Stimulated activated CD8-positive, alpha-beta memory T cell treated with anti-CD3 and anti-CD28 coated beads, Interleukin-12 subunit alpha, Interleukin-12 subunit beta, amount 100 ng/mL, for 24 hours (primary cell): ENCODE measurements around the gene CBX7.
"Not testable (repeated sequence)": the region's sequence is repeated elsewhere in the genome, so short reads cannot be mapped to it uniquely, and the experiment has no call there.

Experiments
- DNase-seq: peaks from one replicate; pipeline ENCODE4 v3.0.0-alpha.2; 2020; ENCODE audit errors: extremely low read depth

The CBX7 gene

DNA sequence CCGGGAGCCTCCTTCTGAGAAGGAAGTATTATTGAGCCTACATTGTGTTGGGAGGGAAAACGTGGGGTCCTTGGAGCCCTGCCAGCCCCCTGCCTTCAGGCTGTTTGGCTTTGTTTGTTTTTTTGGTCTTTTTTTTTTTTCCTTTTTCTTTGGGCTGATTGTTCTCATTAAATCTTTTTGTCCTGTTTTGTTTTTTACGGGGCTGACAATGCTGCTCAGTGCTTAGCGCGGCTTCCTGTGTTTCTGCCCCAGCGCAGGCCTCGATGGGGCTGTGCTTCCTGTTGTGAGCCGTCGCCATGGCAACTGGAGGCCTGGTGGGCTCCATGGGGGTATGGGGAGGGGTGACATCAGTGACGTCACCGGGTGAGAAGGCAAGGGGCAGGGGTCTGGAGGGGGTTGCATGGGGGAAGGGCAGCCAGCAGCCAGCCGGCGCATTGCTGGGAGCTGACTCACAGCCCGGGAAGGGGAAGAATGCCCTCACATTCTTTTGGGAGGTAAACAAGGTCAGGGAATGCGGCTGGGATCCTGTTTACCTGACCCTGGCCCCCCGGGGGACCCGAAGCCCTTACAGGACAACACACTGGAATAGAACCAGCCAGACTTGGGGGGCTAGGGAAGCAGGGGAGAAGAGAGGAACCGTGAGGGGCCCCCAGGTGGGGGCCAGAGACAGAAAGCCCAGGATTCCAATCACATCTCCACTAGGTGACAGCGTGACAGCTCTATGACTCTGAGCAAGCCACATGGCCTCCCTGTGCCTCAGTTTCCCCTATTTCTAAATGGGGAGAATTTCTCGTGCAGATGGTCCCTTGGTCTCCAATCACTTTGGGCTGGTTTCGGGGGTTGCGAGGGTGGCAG is 22.2 kb upstream of the CBX7 start:
- peak; percentile 28 for DNase-seq

DNA sequence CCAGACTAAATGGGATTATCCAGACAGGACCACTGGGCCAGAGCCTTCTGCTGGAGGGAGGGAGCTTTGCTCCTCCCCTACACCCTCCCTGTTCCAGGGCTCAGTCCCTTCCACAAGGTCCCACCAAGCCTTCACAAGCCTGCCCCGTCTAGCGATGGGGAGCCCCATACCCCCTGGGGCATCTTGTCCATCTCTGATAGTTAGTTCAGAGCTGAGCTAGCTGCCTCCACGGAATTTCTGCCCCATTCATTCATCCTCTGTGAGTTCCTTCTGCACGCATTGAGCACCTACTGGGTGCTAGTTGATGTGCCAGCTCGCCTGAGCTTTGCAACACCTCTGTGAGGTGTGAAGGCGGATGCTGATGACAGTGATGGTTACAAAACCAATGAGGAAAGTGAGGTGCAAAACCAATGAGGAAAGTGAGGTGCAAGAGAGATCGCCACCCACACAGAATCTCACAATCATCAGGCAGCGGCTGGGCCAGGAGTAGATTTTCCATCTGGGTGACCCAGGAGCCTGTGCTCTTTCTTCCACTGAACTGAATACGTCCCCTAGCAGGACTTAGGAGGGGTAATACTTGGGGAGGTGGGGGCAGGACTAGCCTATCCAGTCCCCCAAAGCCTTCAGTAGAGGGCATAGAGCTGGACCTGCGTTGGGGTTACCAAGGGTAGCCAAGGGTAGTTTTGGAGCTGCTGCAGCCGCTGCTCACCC is 21.5 kb upstream of the CBX7 start:
- DNase-seq, result no peak

DNA sequence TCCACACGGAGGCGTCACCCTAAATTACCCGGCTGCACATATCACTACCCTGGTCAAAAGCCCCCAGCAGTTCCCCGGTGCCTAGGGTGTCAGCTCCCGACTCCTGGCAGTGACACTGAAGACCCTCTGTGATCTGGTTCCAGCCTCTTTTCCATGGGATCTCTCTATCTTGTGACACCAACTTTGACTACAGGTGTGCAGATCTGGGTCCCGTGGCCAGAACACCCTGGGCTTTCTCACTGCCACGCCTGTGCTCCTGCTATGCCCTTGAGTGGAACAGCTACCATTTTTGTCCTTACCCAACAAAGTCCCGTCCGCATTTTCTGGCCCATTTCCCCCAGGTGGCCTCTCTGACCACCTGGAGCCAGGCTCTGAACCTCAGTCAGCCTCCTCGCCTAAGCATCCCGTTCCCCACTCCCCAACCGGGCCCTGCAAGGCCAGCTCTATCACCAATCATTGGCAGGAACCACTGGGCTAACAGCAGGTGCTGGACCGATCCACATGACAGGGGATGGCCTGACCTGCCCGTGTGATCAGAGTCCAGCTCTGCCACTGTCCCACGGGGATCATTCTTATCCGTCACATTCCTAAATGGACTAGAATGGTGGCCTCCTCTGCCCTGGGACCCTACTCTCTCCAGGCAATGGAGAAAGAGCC is 20.7 kb upstream of the CBX7 start:
- no peak for DNase-seq

DNA sequence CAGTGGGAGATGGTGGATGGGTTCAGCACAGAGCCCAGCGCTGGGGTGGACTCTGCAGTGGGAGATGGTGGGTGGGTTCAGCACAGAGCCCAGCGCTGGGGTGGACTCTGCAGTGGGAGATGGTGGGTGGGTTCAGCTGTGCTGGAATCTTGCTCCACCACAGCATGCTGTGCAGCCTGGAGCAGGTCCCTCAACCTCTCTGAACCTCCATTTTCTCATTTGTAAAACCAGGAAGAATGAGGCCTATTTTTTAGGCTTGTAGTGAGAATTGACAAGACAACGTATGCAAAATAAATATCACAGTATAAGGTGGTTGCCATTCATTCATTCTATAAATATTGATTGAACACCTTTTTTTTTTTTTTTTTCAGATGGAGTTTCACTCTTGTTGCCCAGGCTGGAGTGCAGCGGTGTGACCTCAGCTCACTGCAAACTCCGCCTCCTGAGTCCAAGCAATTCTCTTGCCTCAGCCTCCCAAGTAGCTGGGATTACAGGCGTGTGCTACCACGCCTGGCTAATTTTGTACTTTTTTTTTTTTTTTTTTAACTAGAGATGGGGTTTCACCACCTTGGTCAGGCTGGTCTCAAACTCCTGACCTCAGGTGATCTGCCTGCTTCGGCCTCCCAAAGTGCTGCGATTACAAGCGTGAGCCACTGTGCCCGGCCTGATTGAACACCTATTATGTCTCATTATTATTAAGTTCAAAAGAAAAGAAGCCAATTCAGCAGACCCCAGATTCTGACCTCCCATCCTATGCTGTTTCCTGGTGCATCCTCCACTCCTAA is 20.0 kb upstream of the CBX7 start:
- not testable (repeated sequence) for DNase-seq

DNA sequence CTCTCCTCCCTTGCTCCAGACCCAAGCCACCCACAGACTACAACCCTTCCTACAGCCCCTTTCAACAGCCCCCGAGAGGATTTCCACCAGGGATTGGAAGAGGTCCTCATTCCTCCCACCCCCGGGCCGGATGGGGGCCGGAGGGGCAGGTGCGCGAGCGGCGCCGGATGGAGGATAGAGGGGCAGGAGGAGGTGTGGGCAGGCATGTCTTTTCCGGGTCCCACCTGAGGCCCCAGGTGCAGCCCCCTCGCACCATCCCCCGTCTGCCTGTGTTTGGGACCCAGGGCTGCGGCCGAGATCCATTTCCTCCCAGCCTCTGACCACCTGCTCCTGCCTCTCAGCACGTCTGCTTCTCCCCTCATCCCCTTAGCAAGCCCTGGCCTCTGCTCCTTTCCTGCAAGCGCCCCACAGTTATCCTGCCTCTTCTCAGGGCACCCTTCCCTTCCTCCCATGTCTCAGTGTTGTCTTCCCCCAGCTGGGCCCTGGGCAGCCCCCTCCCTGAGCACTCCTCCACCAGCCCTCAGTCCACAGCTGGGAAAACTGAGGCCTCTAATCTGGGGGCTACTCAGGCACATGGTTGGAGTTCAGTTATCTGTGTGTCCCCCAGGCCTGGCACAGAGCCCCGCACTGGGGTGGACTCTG is 19.3 kb upstream of the CBX7 start:
- no peak for DNase-seq

DNA sequence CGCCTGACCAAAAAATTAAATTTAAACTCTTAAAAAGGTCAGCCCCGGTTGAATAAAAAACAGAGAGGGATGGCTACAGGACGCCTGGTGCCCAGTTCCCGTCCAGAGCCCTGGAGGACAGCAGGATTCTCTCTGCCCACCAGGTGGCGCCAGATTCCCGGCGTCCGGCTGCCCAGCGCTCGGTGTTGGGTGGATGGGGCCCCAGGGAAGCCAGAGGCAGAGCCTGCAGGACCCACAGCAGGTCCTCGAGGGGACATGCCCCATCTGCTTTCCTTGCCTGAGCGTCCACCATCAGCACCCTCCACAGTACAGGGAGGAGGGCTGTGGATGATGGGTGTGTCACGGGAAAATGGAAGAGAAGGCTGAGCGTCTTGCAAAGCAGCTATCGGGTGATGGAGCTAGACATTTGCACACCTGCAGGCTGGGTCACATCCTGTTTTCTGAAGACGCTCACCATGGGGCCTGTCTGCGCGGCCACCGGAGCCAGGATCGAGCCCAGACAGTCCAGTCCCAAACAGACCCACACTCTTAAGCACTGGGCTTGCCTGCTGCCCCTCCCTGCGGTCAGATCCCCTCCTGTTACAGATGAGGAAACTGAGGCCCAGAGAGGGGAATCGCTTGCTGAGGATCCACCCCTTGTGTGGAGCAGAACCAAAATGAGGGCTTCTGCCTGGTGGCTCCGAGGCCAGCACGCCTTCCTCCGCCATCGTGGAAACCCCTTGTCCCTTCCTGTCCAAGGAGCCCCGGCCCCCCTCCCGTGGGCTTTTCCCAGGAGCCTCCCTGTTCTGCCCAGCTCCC is 18.5 kb upstream of the CBX7 start:
- DNase-seq, result peak; percentile 41

DNA sequence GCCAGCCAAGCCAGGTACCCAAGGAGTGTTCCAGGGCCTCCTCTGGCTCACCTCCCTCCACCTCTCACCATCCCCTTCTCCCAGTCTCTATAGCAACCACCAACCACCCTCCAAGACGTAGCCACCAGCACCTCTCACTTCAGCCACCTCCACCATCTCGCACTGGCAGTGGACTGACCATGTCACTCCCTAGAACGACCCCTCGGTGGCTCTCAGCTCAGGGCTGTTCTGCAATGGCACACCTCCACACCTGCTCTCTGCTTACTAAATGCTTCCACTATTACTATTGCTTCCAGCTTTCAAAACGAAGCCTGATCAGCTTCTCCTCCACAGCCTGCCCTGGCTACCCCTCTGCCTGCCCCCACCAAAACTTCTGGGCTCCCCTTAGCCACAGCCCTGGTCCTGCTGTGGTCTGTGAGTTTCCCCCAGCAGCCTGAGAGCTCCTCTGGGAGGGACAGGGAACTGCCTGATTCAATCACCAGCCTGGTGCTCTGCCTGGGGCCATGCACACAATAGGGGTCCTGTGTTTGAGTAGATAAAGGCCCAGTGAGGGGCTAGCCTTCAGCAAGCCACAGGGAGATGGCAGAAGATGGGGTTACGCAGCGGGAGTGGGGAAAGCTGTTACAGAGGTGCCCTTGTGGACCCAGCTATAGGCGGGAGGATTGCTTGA is 17.5 kb upstream of the CBX7 start:
- no peak for DNase-seq

DNA sequence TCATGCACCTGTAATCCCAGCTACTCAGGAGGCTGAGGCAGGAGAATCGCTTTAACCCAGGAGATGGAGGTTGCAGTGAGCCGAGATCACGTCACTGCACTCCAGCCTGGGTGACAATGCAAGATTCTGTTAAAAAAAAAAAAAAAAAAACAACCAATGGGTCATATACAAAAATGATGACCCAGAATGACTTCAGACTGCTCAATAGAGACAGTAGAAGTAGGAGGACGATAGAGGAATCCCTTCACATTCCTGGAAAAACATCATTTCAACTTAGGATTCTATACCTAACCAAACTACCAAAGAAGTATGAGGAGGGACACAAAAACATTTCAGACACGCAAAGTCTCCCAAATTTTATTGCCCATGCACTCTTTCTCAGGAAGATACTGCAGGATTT is 14.1 kb upstream of the CBX7 start:
- DNase-seq, result no peak

DNA sequence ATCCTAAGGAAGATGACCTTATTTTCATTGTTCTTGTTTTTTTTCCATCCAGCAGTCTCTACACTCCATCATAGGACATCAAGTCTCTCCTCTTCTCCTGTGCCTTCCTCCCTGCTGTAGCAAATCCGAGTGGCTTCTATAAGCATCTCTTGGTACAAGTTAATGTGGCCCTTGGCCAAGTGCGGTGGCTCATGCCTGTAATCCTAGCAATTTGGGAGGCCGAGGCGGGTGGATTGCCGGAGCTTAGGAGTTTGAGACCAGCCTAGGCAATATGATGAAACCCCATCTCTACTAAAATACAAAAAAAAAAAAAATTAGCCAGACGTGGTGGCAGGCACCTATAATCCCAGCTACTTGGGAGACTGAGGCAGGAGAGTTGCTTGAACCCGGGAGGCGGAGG is 3.6 kb upstream of the CBX7 start:
- DNase-seq, result not testable (repeated sequence)

DNA sequence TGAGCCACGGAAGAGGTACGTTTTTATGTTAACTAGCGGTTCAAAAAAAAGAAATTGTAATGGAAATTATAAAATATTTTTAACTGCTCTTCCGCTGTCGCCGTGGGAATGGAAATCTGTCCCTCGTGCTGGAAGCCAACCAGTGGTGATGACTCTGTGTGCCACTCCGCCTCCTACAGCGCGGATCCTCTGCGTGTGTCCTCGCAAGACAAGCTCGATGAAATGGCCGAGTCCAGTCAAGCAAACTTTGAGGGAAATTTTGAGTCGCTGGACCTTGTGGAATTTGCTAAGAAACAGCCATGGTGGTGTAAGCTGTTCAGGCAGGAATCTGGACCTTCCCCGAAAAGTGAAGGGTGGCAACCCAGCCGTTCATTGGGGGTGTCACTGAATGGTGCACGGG is 2.9 kb upstream of the CBX7 start:
- no peak for DNase-seq

DNA sequence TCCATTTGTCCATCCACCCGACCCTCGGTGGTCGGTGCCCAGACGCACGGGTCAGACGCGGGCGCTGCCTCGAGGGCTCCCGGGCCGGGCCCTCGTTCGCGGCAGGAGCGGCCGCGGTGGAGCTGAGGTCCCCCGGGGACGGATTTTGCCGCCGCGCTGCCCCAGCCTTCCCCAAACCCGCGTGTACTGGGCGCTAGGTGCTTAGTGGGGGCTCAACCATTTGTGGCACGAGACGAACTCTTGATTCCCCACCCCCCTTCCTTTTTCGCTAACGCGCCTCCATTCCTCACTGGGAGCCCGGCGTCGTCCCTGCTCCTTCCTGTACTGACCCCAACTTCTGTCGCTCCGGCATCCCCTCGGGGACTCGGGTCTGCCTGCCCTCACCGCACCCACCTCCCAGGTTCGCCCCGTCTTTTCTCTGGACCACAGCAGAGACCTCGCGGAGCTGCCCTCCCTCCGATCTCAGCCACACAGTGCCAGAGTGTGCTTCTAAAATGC is 789 bp upstream of the CBX7 start:
- no peak for DNase-seq

DNA sequence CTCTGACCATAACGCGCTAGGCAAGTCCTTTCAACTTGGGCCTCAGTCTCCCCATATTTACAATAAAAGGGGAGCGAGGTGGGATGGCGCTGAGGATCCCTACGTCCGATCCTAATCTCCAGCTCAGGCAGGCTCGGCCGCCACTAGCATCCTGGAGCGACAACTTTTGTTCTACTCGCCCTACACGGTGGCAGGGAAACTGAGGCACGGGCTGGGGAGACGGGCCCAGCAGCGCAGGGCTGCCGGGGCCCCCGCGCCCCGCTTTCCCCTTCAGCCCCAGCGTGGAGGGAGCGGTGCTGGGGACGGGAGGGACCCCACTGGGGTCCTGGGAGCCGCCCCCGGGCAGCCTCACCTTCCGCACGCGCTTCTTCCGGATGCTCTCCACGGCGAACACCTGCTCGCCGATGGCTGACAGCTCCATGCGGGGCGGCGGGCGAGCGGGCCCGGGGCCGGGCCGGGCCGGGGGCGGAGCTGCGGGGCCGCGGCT is 413 bp downstream of the CBX7 start:
- no peak for DNase-seq

DNA sequence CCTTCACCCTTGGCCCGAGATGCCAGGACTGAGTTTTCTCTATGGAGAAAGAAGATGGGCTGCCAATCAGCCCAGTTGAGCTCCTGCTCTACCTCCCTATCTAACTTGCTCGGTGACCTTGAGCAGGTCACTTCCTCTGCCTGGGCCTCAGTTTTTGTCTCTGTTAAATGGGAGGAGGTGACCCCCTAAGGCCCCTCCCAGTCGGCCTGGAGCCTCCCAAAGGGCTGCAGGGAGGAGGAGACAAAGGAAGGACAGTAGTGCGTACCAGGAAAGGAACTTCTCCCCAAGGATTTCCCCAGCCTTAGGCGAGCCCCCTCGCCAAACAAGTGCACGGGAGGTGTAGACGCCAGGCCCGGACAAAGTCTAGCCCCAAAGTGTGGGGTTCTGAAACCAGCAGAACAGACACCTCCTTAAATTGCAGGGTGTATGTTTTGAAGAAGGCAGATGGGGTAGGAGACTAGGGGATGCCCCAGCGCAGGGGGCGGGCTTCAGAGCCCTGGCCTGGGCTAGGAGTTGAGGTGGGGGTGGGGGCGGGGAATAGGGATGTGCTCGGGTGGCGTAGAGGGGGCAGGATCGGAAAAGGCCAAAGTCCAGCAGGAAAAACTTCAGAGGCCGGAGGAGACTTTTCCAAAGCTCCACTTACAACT is 1.0 kb downstream of the CBX7 start:
- no peak for DNase-seq

DNA sequence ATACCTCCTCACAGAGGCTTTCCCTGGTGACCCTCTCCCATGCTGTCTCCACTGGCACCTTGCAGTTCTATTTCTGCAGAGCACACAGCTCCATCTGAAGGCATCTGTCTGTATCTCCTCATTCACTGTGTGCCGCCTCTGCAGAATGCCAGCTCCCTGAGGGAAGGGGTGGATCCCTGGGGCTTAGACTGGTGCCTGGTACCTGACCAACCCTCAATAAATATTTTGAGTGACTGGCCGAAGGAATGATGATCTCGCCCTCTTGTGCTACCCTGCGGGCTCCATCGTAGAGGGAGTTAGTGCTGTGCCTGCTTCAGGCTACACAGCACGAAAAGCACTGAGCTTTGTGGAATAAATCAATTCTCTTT is 1.6 kb downstream of the CBX7 start:
- DNase-seq, result no peak

DNA sequence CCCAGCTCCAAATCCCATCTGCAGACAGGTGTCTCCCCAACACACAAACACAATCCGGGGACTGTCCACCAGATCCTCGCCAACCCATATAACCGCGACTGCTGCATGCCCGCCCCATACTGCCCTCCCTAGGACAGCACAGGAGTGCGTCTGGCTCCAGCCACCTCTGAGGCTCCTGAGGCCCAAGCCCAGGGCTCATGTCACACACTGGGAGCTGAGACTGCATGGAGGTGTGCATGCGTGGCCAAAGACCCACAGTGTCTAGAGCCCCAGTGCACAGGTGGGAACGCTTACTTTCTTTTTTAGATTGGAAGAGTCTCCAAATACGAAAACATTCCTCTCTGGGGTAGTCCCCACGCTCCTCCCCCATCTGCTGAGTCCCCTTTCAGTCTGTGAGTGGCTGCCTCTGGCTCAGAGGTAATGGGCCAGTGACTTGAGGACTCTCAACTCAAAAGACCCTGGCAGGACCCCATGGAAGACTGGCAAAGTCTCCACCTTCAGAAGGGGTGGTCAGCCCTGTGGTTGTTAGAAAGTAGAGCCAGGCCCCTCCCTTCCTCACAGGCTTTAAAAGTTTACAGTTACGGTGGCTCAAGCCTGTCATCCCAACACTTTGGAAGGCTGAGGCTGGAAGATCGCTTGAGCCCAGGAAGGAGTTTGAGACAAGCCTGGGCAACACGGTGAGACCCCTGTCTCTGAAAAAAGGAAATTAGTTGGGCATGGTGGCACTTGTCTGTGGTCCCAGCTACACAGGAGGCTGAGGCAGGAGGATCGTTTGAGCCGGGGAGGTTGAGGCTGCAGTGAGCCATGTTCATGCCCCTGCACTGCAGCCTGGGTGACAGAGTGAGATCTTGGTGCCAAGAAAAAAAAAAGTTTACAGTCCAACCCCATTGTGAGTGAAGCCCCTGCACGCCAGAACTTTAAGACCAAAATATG is 2.3 kb downstream of the CBX7 start:
- DNase-seq, result no peak

DNA sequence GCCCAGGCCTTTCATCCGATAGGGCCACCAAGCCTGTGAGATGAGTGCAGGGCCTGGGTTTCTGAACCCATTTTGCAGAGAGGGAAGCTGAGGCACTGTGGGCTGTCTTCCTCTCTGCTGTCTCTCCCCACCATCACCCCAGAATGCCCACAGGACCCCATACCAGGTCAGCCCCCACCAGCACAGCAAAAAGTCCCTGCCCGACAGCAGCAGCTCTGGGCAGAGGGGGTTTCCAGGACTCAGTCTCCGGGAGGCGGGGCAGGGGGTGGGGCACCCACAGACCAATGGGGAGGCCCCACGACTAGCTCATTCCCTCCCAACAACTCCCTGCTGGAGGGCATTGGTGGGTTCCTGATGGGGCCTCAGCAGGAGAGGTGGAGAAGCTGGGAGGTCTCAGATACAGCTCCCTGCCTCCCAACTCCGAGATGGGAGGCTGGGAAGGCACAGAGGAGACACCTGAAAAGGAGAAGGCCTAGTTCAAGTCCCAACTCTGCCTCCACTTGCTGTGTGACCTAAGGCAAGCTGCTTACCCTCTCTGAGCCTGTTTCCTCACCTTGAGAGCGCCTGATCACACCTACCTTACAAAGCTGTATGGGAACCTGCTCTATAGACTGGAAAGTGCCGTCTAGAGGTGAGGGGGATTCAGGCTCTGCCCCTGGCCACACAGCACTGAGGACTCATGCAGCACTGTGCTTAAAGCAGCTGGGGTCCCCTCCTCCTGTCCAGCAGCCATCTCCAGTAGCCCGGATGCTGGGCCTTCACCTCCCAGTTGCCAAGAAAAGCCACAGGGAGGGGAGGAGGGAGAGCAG is 3.5 kb downstream of the CBX7 start:
- no peak for DNase-seq

DNA sequence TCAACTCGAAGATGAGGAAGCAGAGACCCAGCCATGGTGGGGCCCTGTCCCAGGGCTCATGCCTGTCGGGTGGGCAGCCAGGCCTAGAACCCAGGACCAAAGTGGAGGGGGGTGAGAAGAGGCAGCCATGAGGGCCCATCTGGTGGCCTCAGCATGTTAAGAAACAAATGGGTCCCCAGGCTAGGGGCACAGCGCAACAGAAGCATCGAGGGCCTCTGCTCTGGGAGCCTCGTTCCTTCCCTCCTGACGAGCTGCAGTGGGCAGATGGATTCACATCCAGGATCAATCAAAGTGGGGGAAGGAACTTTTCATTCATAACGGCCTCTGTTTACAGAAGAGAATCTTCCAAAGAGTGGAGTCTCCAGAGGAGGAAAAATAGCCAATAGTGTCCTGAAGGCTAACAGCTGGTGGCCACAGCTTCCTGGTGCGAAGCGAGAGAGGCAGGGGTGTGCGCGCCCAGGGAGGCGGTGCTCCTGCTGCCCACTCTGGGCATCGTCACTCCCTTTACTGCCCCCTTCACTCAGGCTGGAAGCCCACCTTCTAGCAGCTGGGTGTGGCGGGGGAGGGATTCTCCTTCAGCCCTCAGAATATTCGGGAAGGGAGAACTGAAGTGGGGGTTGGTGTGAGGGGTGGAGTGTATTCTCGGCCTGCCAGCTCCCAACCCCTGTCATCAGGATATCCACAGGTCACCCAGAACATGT is 4.3 kb downstream of the CBX7 start:
- no peak for DNase-seq
